K562 (cell line): ENCODE results near the gene TTC39B. TPM values are rescaled to one million over a fixed set of nuclear protein-coding genes. Genes with fewer than 3 reads are reported as not detected.

Source experiments
- ATAC-seq: fragments of 200-7000 bp; cut with Tn5 transposase; 3 replicates; pipeline ENCODE4 v1.9.1; 2020; ENCODE audit warnings: moderate library complexity
- BruUV-seq: library from RNA; stranded (reverse); fragments of 400-500 nt; replicated peaks from 2 replicates; lab custom pipeline; 2021; lab: Mats Ljungman, UMichigan
- CTCF ChIA-PET: fragments of 300-600 bp; formaldehyde crosslinking; extraction: SDS; loops from one replicate; lab custom pipeline; 2021; ENCODE audit warnings: low intra/inter-chr PET ratio; lab: Yijun Ruan, JAX
- POLR2A ChIA-PET: fragments of 300-600, 350-650 bp; sonication (Branson Sonifier 250); formaldehyde crosslinking; extraction: SDS; loops from one replicate; lab custom pipeline; 2021; ENCODE audit warnings: antibody characterized with exemption, inconsistent platforms; lab: Yijun Ruan, JAX
- DNase-seq, 4 experiments: peaks; one replicate each; pipeline versions ENCODE4 v3.0.0 to v3.0.0-alpha.2; 2011 to 2018; ENCODE audit warnings: low spot score in 3 of 4, mixed read lengths in 3 of 4; ENCODE audit errors: extremely low read depth in 1 of 4
- FAIRE-seq: peaks from 2 replicates; lab custom pipeline; 2011; peaks lifted over from hg19 to GRCh38; lab: Jason Lieb, UNC
- H2AFZ ChIP-seq: 2 replicates; pipeline ENCODE4 v1.6.0; 2011; ENCODE audit warnings: low read depth, low read length, control low read depth, inconsistent platforms
- H3K27ac ChIP-seq: fragments of 200-600 bp; 3 replicates; pipeline ENCODE4 v1.8.0; 2011; ENCODE audit warnings: low read depth, mild to moderate bottlenecking, control low read depth, inconsistent platforms, low read length, moderate library complexity, mixed read lengths; ENCODE audit errors: extremely low read depth
- H3K27me3 ChIP-seq, 2 experiments: fragments of 300-600 bp in 1 of 2; 2 replicates in 1 of 2; 3 replicates in 1 of 2; pipeline versions ENCODE4 v1.6.0 to v1.8.0; 2011; ENCODE audit warnings: inconsistent platforms in 2 of 2, low read length in 2 of 2, mild to moderate bottlenecking in 1 of 2, mixed read lengths in 1 of 2, moderate library complexity in 1 of 2; ENCODE audit not compliant: control insufficient read depth in 2 of 2, insufficient read depth in 2 of 2
- H3K36me3 ChIP-seq: fragments of 300-600 bp; 3 replicates; pipeline ENCODE4 v1.8.0; 2011; ENCODE audit warnings: mild to moderate bottlenecking, low read length, inconsistent platforms; ENCODE audit not compliant: control insufficient read depth, insufficient read depth
- H3K4me1 ChIP-seq, 2 experiments: fragments of 200-600 bp in 1 of 2; replicated peaks in 1 of 2; 2 replicates in 1 of 2; 3 replicates in 1 of 2; pipeline versions ENCODE4 v1.5.1 to v1.8.0; 2011; ENCODE audit warnings: inconsistent platforms in 2 of 2, low read length in 2 of 2, mild to moderate bottlenecking in 1 of 2, mixed read lengths in 1 of 2, moderate library complexity in 1 of 2; ENCODE audit not compliant: control insufficient read depth in 2 of 2, insufficient read depth in 2 of 2
- H3K4me2 ChIP-seq: 2 replicates; pipeline ENCODE4 v1.6.1; 2011; ENCODE audit warnings: low read length, control low read depth, inconsistent platforms, mixed read lengths; ENCODE audit not compliant: insufficient read depth
- H3K4me3 ChIP-seq: fragments of 200-600 bp; sonication (generic), shearing (Covaris generic); 2 replicates; pipeline ENCODE4 v1.5.1; 2016; ENCODE audit warnings: control low read depth, inconsistent platforms
- H3K79me2 ChIP-seq: fragments of 200-600 bp; 3 replicates; pipeline ENCODE4 v1.8.0; 2011; ENCODE audit warnings: low read length, inconsistent platforms; ENCODE audit not compliant: control insufficient read depth, insufficient read depth
- H3K9ac ChIP-seq, 2 experiments: 2 replicates each; pipeline versions ENCODE4 v1.6.0 to v1.6.1; 2011; ENCODE audit warnings: low read depth in 2 of 2, low read length in 2 of 2, control low read depth in 1 of 2, inconsistent platforms in 1 of 2, mild to moderate bottlenecking in 1 of 2, mixed read lengths in 1 of 2; ENCODE audit not compliant: insufficient read depth in 1 of 2
- H3K9me1 ChIP-seq: one replicate; pipeline ENCODE4 v1.6.0; 2011; ENCODE audit warnings: inconsistent platforms, mild to moderate bottlenecking, low read length, moderate library complexity; ENCODE audit not compliant: control insufficient read depth, insufficient read depth
- H3K9me3 ChIP-seq: replicated peaks from 2 replicates; pipeline ENCODE4 v1.5.1; 2011; ENCODE audit warnings: low read depth, low read length, inconsistent platforms; ENCODE audit not compliant: control insufficient read depth, insufficient read depth
- H4K20me1 ChIP-seq: replicated peaks from 2 replicates; pipeline ENCODE4 v1.6.1; 2011; ENCODE audit warnings: low read length, inconsistent platforms, mixed read lengths; ENCODE audit not compliant: control insufficient read depth, insufficient read depth
- DACH1 ChIP-seq: fragments of 450-650 bp; IDR thresholded peaks from 2 replicates; pipeline ENCODE4 v1.6.1; 2018; ENCODE audit not compliant: partially characterized antibody
- DIDO1 ChIP-seq: fragments of 450-650 bp; IDR thresholded peaks from 2 replicates; pipeline ENCODE4 v1.6.1; 2016; ENCODE audit warnings: low read depth, missing biosample characterization, missing genetic modification characterization
- GABPA ChIP-seq: fragments of 200-800 bp; sonication (Bioruptor generic); conservative IDR thresholded peaks from 2 replicates; pipeline ENCODE4 v1.6.1; 2016; ENCODE audit warnings: low read depth, missing genetic modification characterization, missing compliant biosample characterization
- MIER1 ChIP-seq: fragments of 450-650 bp; IDR thresholded peaks from 2 replicates; pipeline ENCODE4 v1.6.1; 2016; ENCODE audit warnings: antibody characterized with exemption, mild to moderate bottlenecking, low read depth
- TEAD1 ChIP-seq, 2 experiments: fragments of 450-650 bp in 1 of 2; sonication (generic) in 1 of 2; formaldehyde crosslinking; IDR thresholded peaks; 2 replicates each; pipeline versions ENCODE4 v1.4.0 to v1.8.0; 2020 to 2022; ENCODE audit warnings: mild to moderate bottlenecking in 2 of 2, missing genetic modification reagents in 1 of 2
- ZNF24 ChIP-seq: fragments of 450-650 bp; IDR thresholded peaks from 2 replicates; pipeline ENCODE4 v1.6.1; 2016
- ZNF384 ChIP-seq: IDR thresholded peaks from 2 replicates; pipeline ENCODE4 v1.6.1; 2012; ENCODE audit warnings: low read depth, low read length, improper control_type of control experiment
- WGBS: fragments of 100-300 bp; shearing (Covaris generic); methylation state at CpG from one replicate; pipeline ENCODE4 v1.1.6; 2016; ENCODE audit warnings: low coverage, mixed read lengths; ENCODE audit not compliant: insufficient coverage; ENCODE audit errors: missing lambda C conversion rate; 5-methylcytosine and 5-hydroxymethylcytosine counted together
- in situ Hi-C: fragments of 300-500 bp; cut with MboI; formaldehyde crosslinking; loops from 4 replicates; pipeline ENCODE4 v1.15.0; 2018; ENCODE audit warnings: inconsistent platforms, mixed read lengths
- intact Hi-C: fragments of 100-400 bp; cut with micrococcal nuclease; formaldehyde crosslinking; loops from 2 replicates; pipeline ENCODE4 v1.14.2; 2022
- polyA plus RNA-seq, 8 experiments: library from polyadenylated mRNA; depleted of rRNA in 4 of 8; stranded (reverse) in 5 of 8; unstranded in 3 of 8; fragments of >200 nt; fragmentation: Nextera tagmentation in 2 of 8; fragmentation: Illumina TruSeq in 1 of 8; extraction: Ambion mirVana in 2 of 8; extraction: Trizol in 1 of 8; gene quantifications; 2 replicates each; pipeline versions ENCODE4 v1.2.1 to v1.2.3, GENCODE V29; 2011 to 2014; ENCODE audit warnings: inconsistent platforms in 1 of 8, missing spikeins in 1 of 8
- total RNA-seq, 7 experiments: library from RNA; depleted of rRNA in 6 of 7; stranded (reverse); fragments of >200 nt in 6 of 7; fragmentation: Illumina TruSeq in 2 of 7; extraction: Trizol in 2 of 7; gene quantifications; 2 replicates each; pipeline versions ENCODE4 v1.2.1 to v1.2.3, GENCODE V29; 2011 to 2021; ENCODE audit warnings: low replicate concordance in 1 of 7

Gene TTC39B
- total and polyA plus RNA-seq, 9 of the 15 experiments (the other 6 are each of a cell fraction or from before 2014, with no cell fraction given) = 0.32 to 1.2 (median 0.95) TPM

- H3K36me3 ChIP-seq = no peaks in the 10 kb centered on the region
- H3K4me2 ChIP-seq = no peak overlapping the region
- in situ Hi-C loops (no loop called here), intact Hi-C loops (no loop called here)
- H4K20me1 ChIP-seq = no peaks in the 10 kb centered on the region
- no peaks in the 10 kb centered on the region for H3K27me3 ChIP-seq
- TF ChIP-seq GABPA = no peak
- CTCF ChIA-PET = no interaction called here
- H3K9me3 ChIP-seq = no peaks in the 10 kb centered on the region
- no peaks in the 10 kb centered on the region for H3K9me1 ChIP-seq
- ATAC-seq (no peak), FAIRE-seq (no peak), DNase-seq (no peak)
- no peak overlapping the region for H3K27ac ChIP-seq
- 0% methylated on average over 2 of the region's 2 CpGs for WGBS
- BruUV-seq = no TSS peak
- H3K4me1 ChIP-seq = no peaks in the 10 kb centered on the region
- no peak overlapping the region for H3K4me3 ChIP-seq
- no peak overlapping the region for H3K9ac ChIP-seq
- H3K79me2 ChIP-seq = no peaks in the 10 kb centered on the region
- H2AFZ ChIP-seq = no peak overlapping the region
- POLR2A ChIA-PET = no interaction called here
Measured at GRCh38 chr9:15182101-15182551, 124.9 kb downstream of the TTC39B start.

- ATAC-seq = no peak
- Histone ChIP-seq H3K36me3 (no peaks in the 10 kb centered on the region), H3K4me3 (no peak overlapping the region), H3K4me1 (no peaks in the 10 kb centered on the region), H3K27ac (no peak overlapping the region), H2AFZ (no peak overlapping the region), H4K20me1 (no peaks in the 10 kb centered on the region), H3K4me2 (no peak overlapping the region), H3K27me3 (no peaks in the 10 kb centered on the region), H3K79me2 (no peaks in the 10 kb centered on the region), H3K9me1 (no peaks in the 10 kb centered on the region), H3K9me3 (no peaks in the 10 kb centered on the region), H3K9ac (no peak overlapping the region)
- CTCF ChIA-PET = no interaction called here
- TF ChIP-seq MIER1 (no peak), ZNF24 (no peak), ZNF384 (no peak), DIDO1 (tag) (no peak), DACH1 (no peak), TEAD1 (CRISPR knock-in tag; IDR thresholded peaks at IDR 0.05) (no peak)
- no TSS peak for BruUV-seq
- FAIRE-seq = no peak
- intact Hi-C loops (no loop called here), in situ Hi-C loops (no loop called here)
- POLR2A ChIA-PET = no interaction called here
- 14% methylated on average over 1 of the region's 1 CpG for WGBS
- DNase-seq = no peak
Measured at GRCh38 chr9:15180124-15180523, 126.9 kb downstream of the TTC39B start.
